Effector memory CD4-positive, alpha-beta T cell (primary cell): Measurements from ENCODE around the gene PYGM.

Source experiments
- DNase-seq, 3 donors: peaks; one replicate each; pipeline ENCODE4 v3.0.0-alpha.2; 2020
- H3K27ac ChIP-seq: 2 replicates; pipeline ENCODE4 v1.7.0; 2013; ENCODE audit warnings: mild to moderate bottlenecking, low read length, moderate library complexity; ENCODE audit not compliant: insufficient read depth, poor library complexity, severe bottlenecking
- H3K27me3 ChIP-seq: replicated peaks from 2 replicates; pipeline ENCODE4 v1.7.0; 2013; ENCODE audit warnings: mild to moderate bottlenecking, low read length; ENCODE audit not compliant: insufficient read depth, control insufficient read depth, poor library complexity, severe bottlenecking
- H3K36me3 ChIP-seq: 2 replicates; pipeline ENCODE4 v1.7.0; 2013; ENCODE audit warnings: mild to moderate bottlenecking, low read length, moderate library complexity; ENCODE audit not compliant: control insufficient read depth, insufficient read depth
- H3K4me1 ChIP-seq: 2 replicates; pipeline ENCODE4 v1.7.0; 2013; ENCODE audit warnings: low read length, mild to moderate bottlenecking; ENCODE audit not compliant: control insufficient read depth, insufficient read depth, poor library complexity, severe bottlenecking
- H3K4me3 ChIP-seq: 2 replicates; pipeline ENCODE4 v1.7.0; 2013; ENCODE audit warnings: low read length, low read depth, mild to moderate bottlenecking; ENCODE audit not compliant: insufficient read depth, poor library complexity, severe bottlenecking
- H3K9me3 ChIP-seq: 2 replicates; pipeline ENCODE4 v1.7.0; 2013; ENCODE audit warnings: mild to moderate bottlenecking, low read length, moderate library complexity; ENCODE audit not compliant: control insufficient read depth

The PYGM gene

GRCh38 chr11:64734811-64735724 lies 24.7 kb downstream of the PYGM start:
- no peak for DNase-seq
- Histone ChIP-seq H3K27me3 (no peaks in the 10 kb centered on the region), H3K36me3 (peaks cover 81% of the 10 kb centered on the region), H3K4me1 (no peaks in the 10 kb centered on the region), H3K9me3 (no peaks in the 10 kb centered on the region), H3K27ac (no peak overlapping the region), H3K4me3 (no peak overlapping the region)

- Histone ChIP-seq H3K4me1 (no peaks in the 10 kb centered on the region), H3K27ac (no peak overlapping the region), H3K27me3 (no peaks in the 10 kb centered on the region), H3K4me3 (no peak overlapping the region), H3K9me3 (no peaks in the 10 kb centered on the region), H3K36me3 (peaks cover 80% of the 10 kb centered on the region)
- no peak for DNase-seq
Observed at GRCh38 chr11:64731601-64732000, 28.2 kb downstream of the PYGM start.

- Histone ChIP-seq H3K36me3 (peaks cover 70% of the 10 kb centered on the region), H3K4me3 (no peak overlapping the region), H3K4me1 (no peaks in the 10 kb centered on the region), H3K9me3 (no peaks in the 10 kb centered on the region), H3K27ac (no peak overlapping the region), H3K27me3 (no peaks in the 10 kb centered on the region)
- DNase-seq, result no peak
Observed at GRCh38 chr11:64729851-64730382, 29.9 kb downstream of the PYGM start.

GRCh38 chr11:64728757-64729365 lies 30.9 kb downstream of the PYGM start:
- no peak for DNase-seq
- H3K4me1 ChIP-seq, result no peaks in the 10 kb centered on the region
- no peak overlapping the region for H3K4me3 ChIP-seq
- H3K27me3 ChIP-seq, result no peaks in the 10 kb centered on the region
- no peaks in the 10 kb centered on the region for H3K9me3 ChIP-seq
- no peak overlapping the region for H3K27ac ChIP-seq
- H3K36me3 ChIP-seq, result peaks cover 65% of the 10 kb centered on the region

- Histone ChIP-seq H3K9me3 (no peaks in the 10 kb centered on the region), H3K4me3 (no peak overlapping the region), H3K27ac (no peak overlapping the region), H3K36me3 (peaks cover 51% of the 10 kb centered on the region), H3K27me3 (peaks cover 6% of the 10 kb centered on the region), H3K4me1 (peaks cover 7% of the 10 kb centered on the region)
- DNase-seq, result no peak
Observed at GRCh38 chr11:64726867-64727530, 32.8 kb downstream of the PYGM start.

- peaks cover 12% of the 10 kb centered on the region for H3K27me3 ChIP-seq
- no peaks in the 10 kb centered on the region for H3K9me3 ChIP-seq
- no peak overlapping the region for H3K27ac ChIP-seq
- no peak overlapping the region for H3K4me3 ChIP-seq
- peaks cover 43% of the 10 kb centered on the region for H3K36me3 ChIP-seq
- H3K4me1 ChIP-seq, result peaks cover 7% of the 10 kb centered on the region
- no peak for DNase-seq
Observed at GRCh38 chr11:64726211-64726641, 33.5 kb downstream of the PYGM start.

- DNase-seq, result no peak
- no peaks in the 10 kb centered on the region for H3K9me3 ChIP-seq
- no peak overlapping the region for H3K27ac ChIP-seq
Observed at GRCh38 chr11:64724863-64725532, 34.8 kb downstream of the PYGM start.

GRCh38 chr11:64723907-64724862 lies 35.6 kb downstream of the PYGM start:
- peaks cover 12% of the 10 kb centered on the region for H3K27me3 ChIP-seq
- DNase-seq, result no peak
- peaks cover 7% of the 10 kb centered on the region for H3K4me1 ChIP-seq
- no peaks in the 10 kb centered on the region for H3K9me3 ChIP-seq
- H3K4me3 ChIP-seq, result no peak overlapping the region
- H3K36me3 ChIP-seq, result peaks cover 26% of the 10 kb centered on the region
- peak overlapping the region; percentile 78 for H3K27ac ChIP-seq

More at GRCh38 chr11:64724863-64725532, 34.8 kb downstream of the PYGM start:
- H3K4me1 ChIP-seq, result peaks cover 7% of the 10 kb centered on the region
- H3K27me3 ChIP-seq, result peaks cover 12% of the 10 kb centered on the region
- peaks cover 34% of the 10 kb centered on the region for H3K36me3 ChIP-seq
- H3K4me3 ChIP-seq, result no peak overlapping the region
